Dendritic cell treated with granulocyte-macrophage colony-stimulating factor and Interleukin-4, amounts not matched to agents 40 ng/mL and 50 ng/mL, for 4 days (primary cell): ENCODE data around the gene KCNN3.

Experiments
- H3K27ac Mint-ChIP-seq: one replicate; pipeline ENCODE4 v1.8.0; 2022; ENCODE audit warnings: mild to moderate bottlenecking, mixed read lengths
- H3K27me3 Mint-ChIP-seq: one replicate; pipeline ENCODE4 v1.8.0; 2022; ENCODE audit warnings: mild to moderate bottlenecking, mixed read lengths
- H3K36me3 Mint-ChIP-seq: one replicate; pipeline ENCODE4 v1.8.0; 2022; ENCODE audit warnings: low read depth, mixed read lengths
- H3K4me1 Mint-ChIP-seq: one replicate; pipeline ENCODE4 v1.8.0; 2022; ENCODE audit warnings: low read depth, mixed read lengths
- H3K4me3 Mint-ChIP-seq: one replicate; pipeline ENCODE4 v1.8.0; 2022; ENCODE audit warnings: mild to moderate bottlenecking, moderate library complexity, mixed read lengths
- H3K9me3 Mint-ChIP-seq: one replicate; pipeline ENCODE4 v1.8.0; 2022; ENCODE audit warnings: mixed read lengths
- intact Hi-C: fragments of 100-400 bp; cut with micrococcal nuclease; formaldehyde crosslinking; loops from one replicate; pipeline ENCODE4 v1.15.0; 2022

The KCNN3 gene

DNA sequence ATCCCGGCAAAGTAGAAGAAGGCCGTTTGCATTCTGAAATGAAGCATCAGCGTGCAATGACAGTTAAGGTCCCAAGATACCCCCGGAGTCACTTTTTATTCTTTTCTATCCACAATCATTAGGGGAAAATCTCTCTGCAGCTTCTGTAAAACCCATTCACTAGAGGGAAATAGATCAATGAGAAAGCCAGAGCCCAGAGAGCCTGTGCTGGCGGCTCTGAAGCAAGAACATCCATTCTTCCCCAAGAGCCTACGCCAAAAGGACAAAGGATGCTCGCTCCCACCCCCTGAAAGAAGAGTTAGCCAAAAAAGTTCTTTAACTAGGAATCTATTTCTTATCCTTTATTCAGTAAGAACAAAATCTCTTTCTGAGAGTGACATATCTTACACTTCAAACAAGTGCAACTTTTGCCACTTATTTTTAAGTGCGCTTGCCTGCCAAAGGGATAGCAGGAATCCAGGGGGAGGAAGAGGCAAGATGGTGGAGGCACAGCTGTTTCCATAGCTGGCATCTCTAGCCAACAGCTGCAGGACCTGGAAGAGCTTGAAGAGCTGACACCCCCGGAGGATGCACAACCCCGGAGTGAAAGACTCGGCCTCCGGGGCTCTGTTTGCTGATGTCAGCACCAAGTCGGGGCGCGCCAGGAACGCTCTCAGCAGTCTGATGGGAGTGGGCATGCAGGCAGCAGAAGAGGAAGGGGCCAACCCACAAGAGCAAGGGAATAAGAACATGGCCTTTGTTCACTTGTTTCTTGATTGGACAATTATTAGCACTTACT is 68.7 kb downstream of the KCNN3 start:
- Mint-ChIP-seq H3K4me3 (no peak overlapping the region), H3K27me3 (peaks cover 36% of the 10 kb centered on the region), H3K4me1 (no peaks in the 10 kb centered on the region), H3K27ac (no peak overlapping the region), H3K36me3 (no peaks in the 10 kb centered on the region), H3K9me3 (no peaks in the 10 kb centered on the region)
- intact Hi-C loops: no loop called here

DNA sequence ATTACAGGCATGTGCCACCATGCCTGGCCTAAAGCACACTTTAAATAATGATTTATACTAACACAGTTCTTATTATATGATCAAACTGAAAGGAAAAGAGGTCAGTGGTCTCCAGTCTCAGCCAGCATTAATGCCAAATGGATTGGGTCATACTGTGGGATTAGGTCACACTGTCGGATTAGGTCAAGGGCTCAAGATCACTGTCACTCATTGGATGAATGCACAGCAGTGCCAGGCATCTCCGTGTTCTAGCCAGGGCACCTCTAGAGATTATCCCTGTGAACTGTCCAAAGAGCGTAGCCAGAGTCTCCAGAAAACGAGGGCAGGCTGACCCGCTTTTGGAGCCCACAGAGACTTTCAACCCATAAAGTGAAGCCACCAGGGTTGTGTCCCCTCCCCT is 70.9 kb downstream of the KCNN3 start:
- Mint-ChIP-seq H3K4me3 (no peak overlapping the region), H3K27ac (no peak overlapping the region), H3K4me1 (no peaks in the 10 kb centered on the region), H3K36me3 (no peaks in the 10 kb centered on the region), H3K27me3 (peaks cover 22% of the 10 kb centered on the region), H3K9me3 (no peaks in the 10 kb centered on the region)
- intact Hi-C loops: no loop called here

DNA sequence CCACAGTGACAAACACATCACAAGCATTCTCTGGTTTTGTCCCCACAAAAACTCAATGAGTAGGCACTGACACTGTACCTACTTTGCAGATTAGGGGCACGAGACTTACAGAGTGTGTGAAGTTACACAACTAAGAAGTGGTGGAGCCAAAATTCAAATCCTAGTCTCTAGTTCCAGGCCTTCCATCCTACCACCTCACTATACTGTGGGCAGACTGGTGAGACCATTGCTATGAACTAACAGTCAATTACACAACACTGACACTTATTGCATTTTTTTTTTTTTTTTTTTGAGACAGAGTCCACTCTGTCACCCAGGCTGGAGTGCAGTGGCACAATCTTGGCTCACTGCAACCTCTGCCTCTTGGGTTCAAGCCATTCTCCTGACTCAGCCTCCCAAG is 71.4 kb downstream of the KCNN3 start:
- Mint-ChIP-seq H3K27ac (no peak overlapping the region), H3K27me3 (peaks cover 23% of the 10 kb centered on the region)
- intact Hi-C loops: no loop called here

DNA sequence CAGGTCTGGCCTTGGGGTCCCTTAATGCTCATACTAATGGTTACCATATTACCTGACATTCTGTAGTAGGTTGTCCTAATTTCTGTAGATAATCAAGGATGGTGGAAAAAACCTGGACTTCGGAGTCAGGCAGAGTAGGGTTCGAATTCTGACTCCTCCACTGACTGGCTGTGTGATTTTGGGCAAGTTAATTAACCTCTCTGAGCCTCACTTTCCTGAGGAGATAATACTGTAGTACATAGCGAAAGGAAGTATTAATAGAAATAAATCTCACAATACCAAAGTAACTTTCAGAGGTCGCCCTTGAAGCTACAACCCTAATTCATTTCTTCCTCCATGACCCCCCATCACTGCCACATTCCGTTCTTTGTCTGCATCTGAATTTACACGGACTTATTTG is 72.9 kb downstream of the KCNN3 start:
- no peak overlapping the region for H3K4me3 Mint-ChIP-seq

More for the DNA sequence above, 71.4 kb downstream of the KCNN3 start:
- no peak overlapping the region for H3K4me3 Mint-ChIP-seq
- H3K4me1 Mint-ChIP-seq: no peaks in the 10 kb centered on the region
- H3K36me3 Mint-ChIP-seq: no peaks in the 10 kb centered on the region
- no peaks in the 10 kb centered on the region for H3K9me3 Mint-ChIP-seq

DNA sequence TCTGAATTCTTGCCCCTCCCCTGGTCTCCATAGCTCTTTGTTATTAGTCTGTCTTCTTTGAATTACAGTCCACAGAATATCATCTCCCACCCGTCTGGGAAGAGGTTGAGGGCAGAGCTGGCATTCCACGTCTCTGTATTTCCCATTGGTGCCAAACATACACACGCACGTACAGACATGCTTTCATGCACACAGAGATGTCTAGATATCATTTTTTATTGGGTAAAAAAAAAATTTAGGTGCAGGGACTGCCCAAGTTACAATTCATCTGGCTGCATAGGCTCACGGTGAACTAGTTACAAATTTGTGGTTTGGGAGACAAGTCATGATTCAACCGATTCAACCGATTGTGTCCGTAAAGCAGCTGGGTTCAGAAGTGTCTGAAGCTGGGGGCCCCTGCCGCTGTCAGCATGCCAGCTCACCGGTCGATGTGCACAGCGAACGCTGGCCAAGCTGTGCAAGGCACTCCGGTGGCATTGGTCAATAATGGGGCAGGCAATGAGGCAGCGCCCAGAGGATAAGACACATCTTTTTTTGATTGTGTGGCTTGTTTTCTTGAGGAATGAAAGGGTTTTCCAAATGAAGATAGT is 73.7 kb downstream of the KCNN3 start:
- H3K27me3 Mint-ChIP-seq: peaks cover 35% of the 10 kb centered on the region
- no peak overlapping the region for H3K4me3 Mint-ChIP-seq
- H3K9me3 Mint-ChIP-seq: no peaks in the 10 kb centered on the region
- intact Hi-C loops: no loop called here
- H3K4me1 Mint-ChIP-seq: peaks cover 5% of the 10 kb centered on the region
- no peaks in the 10 kb centered on the region for H3K36me3 Mint-ChIP-seq
- H3K27ac Mint-ChIP-seq: no peak overlapping the region

More for the DNA sequence above, 72.9 kb downstream of the KCNN3 start:
- intact Hi-C loops: no loop called here
- H3K36me3 Mint-ChIP-seq: no peaks in the 10 kb centered on the region
- H3K4me1 Mint-ChIP-seq: no peaks in the 10 kb centered on the region
- H3K9me3 Mint-ChIP-seq: no peaks in the 10 kb centered on the region
- H3K27me3 Mint-ChIP-seq: peaks cover 31% of the 10 kb centered on the region
- H3K27ac Mint-ChIP-seq: no peak overlapping the region

DNA sequence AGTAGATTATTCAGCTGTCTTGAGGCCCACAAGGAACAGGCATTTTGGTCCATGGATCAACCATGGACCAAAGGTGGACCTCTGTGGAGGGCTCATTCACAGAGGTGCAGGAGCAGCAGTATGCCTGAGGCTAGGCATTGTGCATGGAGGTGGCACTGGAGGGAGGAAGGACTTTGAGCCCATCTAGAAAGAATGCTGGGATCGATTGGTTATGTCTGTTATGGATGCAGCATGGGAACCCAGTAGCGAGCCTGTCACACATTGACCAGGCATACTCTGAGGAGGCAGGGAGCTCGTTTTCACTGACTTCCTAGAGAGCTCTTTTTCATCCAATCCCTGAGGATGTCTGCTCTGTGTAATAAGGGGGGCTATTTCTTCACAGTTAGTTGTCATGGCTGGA is 75.5 kb downstream of the KCNN3 start:
- H3K9me3 Mint-ChIP-seq: no peaks in the 10 kb centered on the region

DNA sequence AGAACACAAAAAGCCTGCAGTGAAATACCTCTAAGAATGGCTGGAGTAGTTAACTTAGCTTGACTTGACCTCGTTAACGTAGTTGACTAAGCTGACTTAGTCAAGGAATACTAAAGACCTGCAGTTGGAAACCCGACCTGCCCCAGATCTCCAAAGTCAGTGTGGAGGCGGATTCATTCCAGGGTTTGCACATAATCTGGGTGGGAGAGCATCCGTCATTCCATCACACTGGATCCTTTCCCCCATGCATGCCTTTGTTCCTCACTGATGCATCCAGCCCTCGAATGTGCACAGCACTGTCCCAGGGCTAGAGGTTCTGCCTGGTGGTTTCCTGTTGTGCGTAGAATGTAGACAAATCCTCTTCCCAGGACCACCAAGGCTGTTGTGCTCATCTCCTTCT is 76.4 kb downstream of the KCNN3 start:
- intact Hi-C loops: no loop called here

More for the DNA sequence above, 75.5 kb downstream of the KCNN3 start:
- H3K27ac Mint-ChIP-seq: no peak overlapping the region
- H3K36me3 Mint-ChIP-seq: no peaks in the 10 kb centered on the region
- intact Hi-C loops: no loop called here
- no peak overlapping the region for H3K4me3 Mint-ChIP-seq
- H3K27me3 Mint-ChIP-seq: peaks cover 38% of the 10 kb centered on the region
- peaks cover 9% of the 10 kb centered on the region for H3K4me1 Mint-ChIP-seq

DNA sequence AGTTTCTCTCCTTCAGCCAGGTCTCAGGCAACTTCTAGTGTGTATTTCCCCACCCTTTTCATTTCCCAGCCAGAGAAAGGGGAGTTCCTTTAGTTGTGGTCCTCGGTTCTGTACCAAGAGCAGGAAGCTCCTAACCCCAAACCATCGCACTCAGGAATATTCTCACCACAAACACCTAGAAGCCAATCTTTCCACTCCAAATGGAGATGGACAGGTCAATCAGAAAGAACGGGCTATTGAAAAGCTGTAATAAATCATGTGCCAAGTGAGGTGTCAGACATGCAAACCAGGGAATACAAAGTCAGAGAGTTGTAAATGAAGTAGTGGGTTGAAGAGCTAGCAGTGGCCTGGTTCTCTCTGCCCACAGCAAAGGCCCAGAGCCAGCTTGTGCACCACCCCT is 77.2 kb downstream of the KCNN3 start:
- intact Hi-C loops: no loop called here
- Mint-ChIP-seq H3K9me3 (no peaks in the 10 kb centered on the region), H3K4me1 (peaks cover 9% of the 10 kb centered on the region), H3K27me3 (peaks cover 41% of the 10 kb centered on the region), H3K27ac (no peak overlapping the region), H3K4me3 (no peak overlapping the region), H3K36me3 (no peaks in the 10 kb centered on the region)

More for the DNA sequence above, 76.4 kb downstream of the KCNN3 start:
- Mint-ChIP-seq H3K36me3 (no peaks in the 10 kb centered on the region), H3K27ac (no peak overlapping the region), H3K4me3 (no peak overlapping the region), H3K4me1 (peaks cover 9% of the 10 kb centered on the region), H3K27me3 (peaks cover 41% of the 10 kb centered on the region), H3K9me3 (no peaks in the 10 kb centered on the region)

DNA sequence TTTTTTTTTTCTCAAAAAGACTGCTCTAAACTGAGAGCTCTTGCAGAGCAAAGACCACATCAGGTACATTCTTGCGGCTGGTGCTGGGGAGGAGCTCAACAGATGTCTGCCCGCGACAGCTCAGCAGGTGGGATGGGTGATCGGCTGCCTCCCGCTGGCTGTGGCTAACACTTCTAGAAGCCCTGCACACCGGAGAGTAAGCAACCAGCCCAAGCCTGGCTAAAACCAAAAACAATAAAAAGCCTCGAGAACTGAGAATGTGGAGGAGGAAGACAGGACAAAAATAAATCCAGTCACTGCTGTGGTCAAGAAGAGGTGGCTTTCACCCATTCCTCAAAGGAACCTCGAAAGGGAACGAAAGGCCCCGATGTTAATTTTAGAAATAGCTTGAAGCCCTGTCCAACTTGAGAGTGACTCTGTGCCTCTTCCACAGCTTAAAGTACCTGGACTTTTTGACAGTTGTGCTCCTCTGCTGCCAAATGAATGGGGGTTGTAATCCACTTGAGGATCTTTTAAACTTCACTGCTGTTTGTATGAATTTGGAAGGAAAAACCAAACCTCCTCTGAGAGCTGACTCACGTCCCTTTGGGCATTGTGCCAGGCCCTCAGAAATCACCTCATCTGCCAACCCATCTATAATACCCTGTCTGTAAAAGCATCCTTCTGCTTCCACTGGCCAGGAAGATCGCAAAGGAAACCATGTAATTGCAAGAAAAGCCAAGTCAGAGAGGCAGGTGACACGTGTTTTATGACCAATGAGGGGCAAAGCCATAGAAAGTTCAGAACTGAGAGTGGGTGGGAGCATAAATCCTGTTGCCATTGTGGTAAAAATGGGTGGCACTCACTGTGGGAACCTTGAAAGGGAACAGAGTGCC is 78.6 kb downstream of the KCNN3 start:
- Mint-ChIP-seq H3K36me3 (no peaks in the 10 kb centered on the region), H3K4me3 (no peak overlapping the region), H3K9me3 (no peaks in the 10 kb centered on the region), H3K27ac (no peak overlapping the region), H3K4me1 (peaks cover 9% of the 10 kb centered on the region), H3K27me3 (peaks cover 39% of the 10 kb centered on the region)
- intact Hi-C loops: no loop called here

DNA sequence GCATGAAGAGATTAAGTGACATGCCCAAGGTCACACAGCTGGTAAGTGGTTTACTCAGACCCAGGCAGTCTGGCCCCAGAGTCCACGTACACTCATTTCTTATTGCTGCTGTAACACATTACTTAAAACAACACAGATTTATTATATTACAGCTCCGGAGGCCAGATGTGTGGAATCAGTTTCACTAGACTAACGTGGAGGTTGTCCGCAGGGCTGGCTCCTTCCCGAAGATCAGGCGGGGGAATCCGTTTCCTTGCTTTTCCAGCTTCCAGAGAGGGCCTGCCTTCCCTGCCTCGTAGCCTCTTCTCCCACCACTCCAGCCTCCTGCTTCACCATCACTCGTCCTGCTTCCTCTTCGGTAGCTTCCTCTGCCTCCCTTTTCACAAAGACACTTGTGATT is 81.2 kb downstream of the KCNN3 start:
- H3K36me3 Mint-ChIP-seq: no peaks in the 10 kb centered on the region
- intact Hi-C loops: no loop called here
- H3K4me3 Mint-ChIP-seq: no peak overlapping the region
- H3K27me3 Mint-ChIP-seq: peaks cover 32% of the 10 kb centered on the region
- no peak overlapping the region for H3K27ac Mint-ChIP-seq
- H3K4me1 Mint-ChIP-seq: peaks cover 9% of the 10 kb centered on the region
- no peaks in the 10 kb centered on the region for H3K9me3 Mint-ChIP-seq

DNA sequence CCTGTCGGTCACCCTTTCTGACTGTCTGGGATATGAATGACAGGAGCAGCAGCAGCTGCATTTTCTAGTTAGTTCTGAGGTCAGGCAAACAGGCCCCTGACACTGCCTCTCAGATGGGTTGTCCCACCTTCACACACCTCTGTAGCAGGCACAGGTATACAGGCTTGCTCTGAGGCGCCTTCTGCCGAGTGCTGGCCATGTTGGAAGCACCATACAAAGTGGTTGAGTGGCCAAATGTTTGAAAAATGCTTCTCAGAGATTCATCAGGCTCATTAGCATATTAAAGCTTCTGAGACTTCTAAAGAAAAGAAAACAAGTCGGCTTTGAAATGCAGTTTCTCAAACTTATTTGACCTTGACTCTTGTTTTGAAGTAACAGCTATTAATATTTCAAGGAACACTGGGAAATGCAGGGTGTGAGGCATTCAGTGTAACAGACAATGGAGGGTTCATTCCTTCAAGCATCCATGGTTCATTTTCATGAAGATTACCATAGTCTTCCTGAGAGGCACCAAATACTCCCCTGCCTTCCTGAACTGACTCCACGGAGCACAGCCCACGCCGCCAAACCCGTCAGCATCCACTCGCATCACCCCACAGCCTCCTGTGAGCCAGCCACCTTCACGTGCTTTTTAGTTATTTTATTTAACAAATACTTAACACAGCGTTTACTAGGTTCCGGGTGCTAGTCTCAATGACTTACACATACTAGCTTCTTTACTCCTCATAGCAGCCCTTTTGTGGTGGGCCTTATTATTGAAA is 81.8 kb downstream of the KCNN3 start:
- H3K27me3 Mint-ChIP-seq: peaks cover 30% of the 10 kb centered on the region
- H3K36me3 Mint-ChIP-seq: no peaks in the 10 kb centered on the region
- H3K4me3 Mint-ChIP-seq: no peak overlapping the region
- no peaks in the 10 kb centered on the region for H3K9me3 Mint-ChIP-seq
- H3K27ac Mint-ChIP-seq: no peak overlapping the region
- intact Hi-C loops: no loop called here
- peaks cover 9% of the 10 kb centered on the region for H3K4me1 Mint-ChIP-seq

DNA sequence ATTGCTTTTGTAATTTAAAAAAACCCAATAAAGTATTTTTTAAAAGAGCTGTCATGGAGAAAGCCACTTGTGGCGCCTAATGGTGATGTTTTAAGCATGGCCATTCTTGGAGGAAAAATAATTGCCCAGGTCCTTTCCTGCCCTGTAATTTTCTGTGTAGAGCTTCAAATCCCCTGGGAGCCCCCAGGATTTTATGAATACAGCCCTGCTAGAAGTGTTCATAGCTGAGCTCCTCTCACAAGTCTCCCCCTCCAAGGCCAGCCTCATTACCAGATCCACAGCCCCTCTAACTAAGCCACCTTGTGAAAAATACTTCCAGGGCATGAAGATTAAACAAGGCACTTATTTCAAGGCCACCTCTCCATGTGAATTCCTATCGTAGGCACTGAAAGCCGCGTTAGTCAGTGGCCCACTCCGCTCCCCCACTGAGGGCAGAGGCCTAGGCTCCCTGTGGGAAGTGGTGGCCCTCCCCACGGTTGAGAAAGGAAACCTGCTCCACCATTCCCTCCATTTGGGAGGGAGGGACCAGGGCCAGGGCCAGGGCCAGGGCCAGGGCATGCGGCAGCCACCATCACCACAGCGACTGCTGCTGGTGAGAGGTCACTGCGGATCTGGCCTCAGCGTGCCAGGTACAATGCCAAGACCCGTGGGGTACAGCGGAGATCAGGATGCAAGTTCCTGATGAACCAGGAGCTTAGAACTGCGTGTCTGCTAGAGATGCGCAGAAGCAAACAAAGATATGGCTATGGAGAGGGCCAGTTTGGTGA is 83.1 kb downstream of the KCNN3 start:
- Mint-ChIP-seq H3K27me3 (peaks cover 19% of the 10 kb centered on the region), H3K27ac (no peak overlapping the region), H3K4me1 (peaks cover 9% of the 10 kb centered on the region), H3K4me3 (no peak overlapping the region), H3K36me3 (no peaks in the 10 kb centered on the region), H3K9me3 (no peaks in the 10 kb centered on the region)
- intact Hi-C loops: no loop called here

DNA sequence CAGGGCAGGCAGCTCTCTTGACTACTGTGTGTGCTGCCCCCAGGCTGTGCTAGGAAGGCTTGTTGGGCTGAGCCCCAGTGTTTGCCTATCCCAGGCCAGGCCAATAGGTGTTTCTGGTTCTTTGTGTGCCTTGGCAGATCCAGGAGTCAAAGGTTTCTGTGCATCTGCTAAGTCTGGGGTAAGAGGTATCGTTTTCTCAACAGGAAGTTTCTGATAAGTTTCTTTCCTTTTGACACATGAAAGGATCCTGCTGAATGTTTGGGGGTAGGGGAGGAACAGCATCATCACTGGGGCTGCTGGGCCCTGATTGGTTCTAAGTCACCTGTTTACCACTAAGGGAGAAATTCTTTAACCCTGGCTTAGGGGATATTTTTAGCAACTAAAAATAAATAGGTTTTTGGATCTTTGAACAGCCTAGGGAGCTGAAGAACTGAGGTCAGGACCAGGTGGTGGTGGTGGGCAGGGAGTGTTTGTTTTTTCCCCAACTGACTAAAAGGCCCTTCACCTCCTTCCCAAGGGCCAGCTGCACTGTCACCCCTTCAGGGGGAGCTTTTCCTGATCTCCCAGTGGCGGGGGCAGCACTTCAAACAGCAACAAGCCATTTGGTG is 85.1 kb downstream of the KCNN3 start:
- no peaks in the 10 kb centered on the region for H3K9me3 Mint-ChIP-seq
- H3K36me3 Mint-ChIP-seq: no peaks in the 10 kb centered on the region
- no peak overlapping the region for H3K4me3 Mint-ChIP-seq
- H3K4me1 Mint-ChIP-seq: no peaks in the 10 kb centered on the region
- intact Hi-C loops: no loop called here
- H3K27me3 Mint-ChIP-seq: peaks cover 6% of the 10 kb centered on the region
- H3K27ac Mint-ChIP-seq: no peak overlapping the region
